GM12874 (cell line): ENCODE data around the gene GGTLC1.

Source experiments
- CTCF ChIP-seq: IDR thresholded peaks from 2 replicates; pipeline ENCODE4 v1.5.1; 2011; ENCODE audit warnings: low read depth, mild to moderate bottlenecking, control low read depth, low read length, moderate library complexity; ENCODE audit not compliant: insufficient read depth

GGTLC1 gene

DNA sequence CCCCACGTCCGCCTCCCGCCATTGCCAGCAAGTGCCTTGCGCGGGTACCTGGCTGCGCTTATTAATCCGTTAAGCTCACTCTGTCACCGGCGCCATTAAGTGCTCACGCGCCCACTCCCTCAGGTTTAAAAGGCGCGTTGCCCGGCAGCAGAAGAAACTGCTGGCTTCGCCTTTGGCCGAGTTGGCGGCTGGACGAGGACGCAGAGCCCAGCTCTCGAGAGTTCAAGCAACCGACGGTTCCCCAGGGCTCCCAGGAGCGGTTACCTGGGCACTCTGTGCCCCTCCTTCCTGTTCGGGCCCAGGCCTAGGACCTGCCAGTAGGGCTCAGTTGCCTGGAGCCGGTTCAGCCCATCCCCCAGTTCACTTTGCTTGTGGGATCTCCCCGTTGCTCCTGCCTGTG lies at the start of gene GGTLC1:
GGTLC1 (minus strand) TSS at position 219 of the 400 bp plus-strand sequence. CDS start 2,168 bp downstream, outside the sequence.
- no peak for TF ChIP-seq CTCF

DNA sequence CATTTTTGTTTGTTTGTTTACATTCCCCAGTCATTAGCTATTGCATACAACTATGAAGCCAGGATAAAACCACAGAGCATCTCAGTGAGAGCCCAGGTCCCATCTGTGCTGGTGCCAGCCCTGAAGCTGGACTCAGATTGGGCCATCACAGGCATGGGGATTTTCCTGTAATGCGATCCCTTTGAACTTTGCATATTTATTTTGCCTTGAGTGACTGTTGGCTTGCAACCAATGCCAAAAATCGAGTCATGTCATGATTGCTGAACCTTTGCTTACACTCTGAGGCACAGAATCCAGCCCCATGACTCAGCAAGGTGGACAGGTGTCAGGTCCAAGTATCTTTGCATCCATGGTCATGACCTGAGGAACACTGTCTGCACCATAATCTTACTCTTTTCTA lies 46.2 kb upstream of the GGTLC1 start:
- TF ChIP-seq CTCF, result no peak

GRCh38 chr20:24033565-24033964 lies 45.0 kb upstream of the GGTLC1 start:
- no peak for TF ChIP-seq CTCF

- no peak for TF ChIP-seq CTCF
These were observed 44.6 kb upstream of the GGTLC1 start for GRCh38 chr20:24033151-24033550.

- TF ChIP-seq CTCF, result no peak
These were observed 43.9 kb upstream of the GGTLC1 start for GRCh38 chr20:24032400-24032898.

- no peak for TF ChIP-seq CTCF
These were observed 38.6 kb upstream of the GGTLC1 start for GRCh38 chr20:24027229-24027628.

DNA sequence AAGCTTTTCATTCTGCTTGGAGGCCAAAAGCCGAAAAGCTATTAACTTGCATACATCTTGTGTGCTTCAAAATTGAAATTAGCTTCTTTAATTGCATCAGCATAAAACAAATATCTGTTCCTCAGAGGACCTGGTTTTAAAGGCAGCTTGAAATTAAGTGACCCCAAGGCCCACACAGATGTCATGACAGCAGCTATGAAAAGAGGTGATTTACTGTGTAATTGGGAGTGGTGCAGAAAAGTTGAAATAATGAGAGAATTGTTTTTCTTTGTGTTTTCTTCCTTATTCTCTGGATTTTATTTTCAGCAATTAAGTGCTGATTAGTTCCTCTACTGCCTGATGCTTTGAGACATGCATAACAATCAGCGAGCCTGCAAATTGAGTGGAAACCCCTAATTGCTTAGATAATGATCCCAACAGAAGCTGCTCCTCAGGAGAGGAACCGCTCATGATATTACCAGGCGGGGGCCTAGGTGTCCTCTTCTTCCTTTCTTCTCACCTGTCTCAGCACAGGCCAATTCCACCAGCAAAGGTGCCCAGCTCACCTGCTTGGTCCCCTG lies 34.1 kb upstream of the GGTLC1 start:
- TF ChIP-seq CTCF, result no peak
